Rectal smooth muscle tissue (tissue), 1 donor: Measurements from ENCODE around the gene BICD1.

Experiments used
- H3K27ac ChIP-seq: one replicate; pipeline ENCODE4 v1.7.0; 2013; ENCODE audit warnings: low read depth, low read length, inconsistent platforms
- H3K27me3 ChIP-seq: one replicate; pipeline ENCODE4 v1.7.0; 2013; ENCODE audit warnings: low read length; ENCODE audit not compliant: control insufficient read depth, insufficient read depth
- H3K36me3 ChIP-seq: one replicate; pipeline ENCODE4 v1.7.0; 2013; ENCODE audit warnings: low read length; ENCODE audit not compliant: control insufficient read depth, insufficient read depth
- H3K4me1 ChIP-seq: one replicate; pipeline ENCODE4 v1.7.0; 2013; ENCODE audit warnings: low read length; ENCODE audit not compliant: control insufficient read depth, insufficient read depth
- H3K4me3 ChIP-seq: one replicate; pipeline ENCODE4 v1.7.0; 2013; ENCODE audit warnings: low read length
- H3K9ac ChIP-seq: one replicate; pipeline ENCODE4 v1.7.0; 2013; ENCODE audit warnings: low read length

Gene BICD1

DNA sequence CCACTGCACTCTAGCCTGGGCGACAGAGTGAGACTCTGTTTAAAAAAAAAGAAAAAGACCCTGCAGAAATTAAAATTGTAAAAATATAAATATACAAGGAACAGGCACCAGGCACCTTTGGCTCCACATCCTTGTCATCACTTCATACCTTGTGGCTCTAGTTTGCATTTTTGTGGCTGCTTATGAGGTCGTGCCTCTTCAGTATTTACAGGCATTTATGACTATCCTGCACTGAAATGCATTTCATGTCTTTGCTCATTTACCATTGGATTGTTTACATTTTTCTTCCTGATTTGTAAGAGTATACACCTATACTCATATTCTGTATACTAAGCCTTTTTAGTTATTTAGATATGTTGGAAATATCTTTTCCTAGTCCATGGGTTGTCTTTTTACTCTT lies 20.1 kb downstream of the BICD1 start:
- H3K36me3 ChIP-seq, result no peaks in the 10 kb centered on the region
- H3K4me1 ChIP-seq, result no peaks in the 10 kb centered on the region
- no peak overlapping the region for H3K9ac ChIP-seq
- no peaks in the 10 kb centered on the region for H3K27me3 ChIP-seq
- no peak overlapping the region for H3K27ac ChIP-seq
- H3K4me3 ChIP-seq, result no peak overlapping the region

DNA sequence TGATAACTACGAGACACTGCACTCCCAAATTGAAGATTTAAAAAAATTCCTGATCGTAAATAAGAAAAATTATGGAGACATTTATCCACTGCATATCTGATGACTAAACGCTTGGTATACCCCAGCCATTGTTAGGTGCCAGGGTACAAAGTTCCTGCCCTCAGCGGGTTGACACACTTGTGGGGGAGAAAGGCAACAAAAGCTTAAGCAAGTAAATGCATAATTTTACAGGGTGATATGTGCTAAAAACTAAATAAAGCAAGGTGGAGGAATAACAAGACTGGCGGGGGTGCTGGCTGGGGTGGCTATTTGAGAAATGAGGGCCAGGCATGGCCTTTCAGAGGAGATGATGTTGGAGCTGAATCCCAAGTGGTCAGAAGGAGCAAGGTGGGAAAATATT lies 25.0 kb downstream of the BICD1 start:
- Histone ChIP-seq H3K9ac (no peak overlapping the region), H3K4me3 (no peak overlapping the region), H3K27ac (no peak overlapping the region), H3K4me1 (peaks cover 5% of the 10 kb centered on the region), H3K36me3 (no peaks in the 10 kb centered on the region), H3K27me3 (no peaks in the 10 kb centered on the region)

DNA sequence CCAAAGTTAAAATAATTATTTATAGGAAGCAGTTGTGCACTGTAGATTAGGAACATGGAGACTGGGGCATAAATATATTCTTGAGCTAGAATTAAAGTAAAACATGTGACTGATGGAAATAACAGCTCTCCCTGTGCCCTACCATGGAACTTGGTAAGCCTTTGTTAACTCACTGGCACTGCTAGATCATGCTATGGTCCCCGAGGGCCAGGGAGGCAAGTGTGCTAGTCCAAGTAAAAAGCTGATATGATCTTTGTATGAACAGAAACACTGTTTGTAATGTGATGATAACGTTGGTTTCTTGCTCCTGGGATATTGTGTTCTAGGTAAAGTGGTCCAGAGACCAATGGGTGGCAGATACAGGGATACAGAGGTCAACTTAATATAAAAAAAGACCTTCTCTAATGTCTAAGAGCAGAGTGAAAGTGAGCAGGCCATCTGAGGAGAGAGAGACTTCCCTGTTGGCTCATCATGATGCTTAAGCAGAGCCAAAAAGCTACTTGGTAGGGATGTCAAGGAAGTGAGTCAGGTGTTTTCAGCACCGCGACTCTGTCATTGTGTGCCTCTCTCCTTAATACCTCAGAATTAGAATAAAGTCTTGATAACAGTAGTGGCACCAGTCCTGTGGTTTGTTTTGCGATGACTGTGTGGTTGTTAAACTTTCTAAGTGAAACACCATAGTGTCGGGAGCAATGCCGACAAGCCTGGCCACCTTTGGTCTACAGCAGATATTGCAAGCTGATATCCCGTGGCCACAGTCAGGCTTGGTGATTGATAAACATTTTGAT lies 27.6 kb downstream of the BICD1 start:
- no peaks in the 10 kb centered on the region for H3K27me3 ChIP-seq
- no peaks in the 10 kb centered on the region for H3K36me3 ChIP-seq
- H3K9ac ChIP-seq, result no peak overlapping the region
- no peak overlapping the region for H3K4me3 ChIP-seq
- peaks cover 5% of the 10 kb centered on the region for H3K4me1 ChIP-seq
- H3K27ac ChIP-seq, result no peak overlapping the region

DNA sequence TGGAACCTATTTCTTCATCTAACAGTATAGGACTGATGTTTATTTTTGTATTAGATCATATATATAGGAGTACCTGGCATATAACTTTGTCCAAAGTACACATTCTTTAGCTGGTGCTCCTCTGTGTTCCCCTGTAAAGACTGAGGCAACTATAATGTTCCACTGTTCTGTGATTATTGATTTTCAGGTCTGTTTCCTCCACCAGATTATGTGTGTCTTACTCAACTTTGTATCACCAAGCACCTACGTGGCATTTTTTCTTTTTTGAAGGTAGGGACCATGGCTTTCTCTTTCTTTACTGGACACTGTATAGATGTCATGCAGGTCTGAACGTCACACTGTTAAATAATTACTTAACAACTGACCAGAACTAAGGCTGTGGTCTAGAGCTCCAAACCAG lies 29.3 kb downstream of the BICD1 start:
- Histone ChIP-seq H3K36me3 (no peaks in the 10 kb centered on the region), H3K4me3 (no peak overlapping the region), H3K9ac (no peak overlapping the region), H3K27me3 (no peaks in the 10 kb centered on the region), H3K4me1 (peaks cover 5% of the 10 kb centered on the region), H3K27ac (no peak overlapping the region)

DNA sequence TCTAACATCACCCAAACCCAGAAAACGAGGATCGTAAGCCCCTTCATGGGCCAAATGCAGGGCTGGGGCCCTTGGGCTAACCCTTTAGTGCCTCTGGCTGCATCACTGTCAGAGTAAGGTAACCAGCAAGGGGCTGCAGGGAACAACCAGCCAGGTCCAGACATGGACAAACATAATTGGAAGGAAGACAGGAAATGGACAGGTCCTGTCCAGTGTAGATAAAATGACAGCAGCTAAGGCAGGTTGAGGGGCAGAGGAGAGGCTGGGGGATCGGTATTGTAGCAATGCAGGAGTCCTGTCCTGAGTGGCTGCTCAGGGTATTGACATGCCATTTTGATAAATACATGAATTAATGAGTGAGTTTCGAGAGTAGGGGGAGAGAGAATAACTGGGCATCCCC lies 29.8 kb downstream of the BICD1 start:
- Histone ChIP-seq H3K27ac (no peak overlapping the region), H3K4me3 (no peak overlapping the region), H3K4me1 (peaks cover 5% of the 10 kb centered on the region), H3K36me3 (no peaks in the 10 kb centered on the region), H3K27me3 (no peaks in the 10 kb centered on the region), H3K9ac (no peak overlapping the region)

DNA sequence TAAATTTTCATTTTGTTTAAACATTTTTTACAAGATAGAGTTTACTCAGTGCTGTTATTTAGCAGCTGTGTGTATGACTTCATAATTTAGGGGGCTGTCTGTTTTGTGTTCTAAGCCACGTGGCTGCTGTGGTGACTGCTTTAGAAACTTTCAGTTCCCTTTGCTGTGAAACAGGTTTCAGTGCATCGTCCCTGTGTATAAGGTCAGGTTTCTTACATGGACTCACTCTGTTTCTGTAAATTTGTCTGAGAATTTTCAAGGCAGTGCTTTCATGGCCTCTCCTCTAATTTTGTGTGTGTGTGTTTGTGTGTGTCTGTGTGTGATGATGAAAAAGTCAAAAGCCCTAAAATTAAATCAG lies 32.4 kb downstream of the BICD1 start:
- Histone ChIP-seq H3K4me1 (peaks cover 4% of the 10 kb centered on the region), H3K9ac (no peak overlapping the region), H3K4me3 (peak overlapping the region; percentile 37), H3K36me3 (no peaks in the 10 kb centered on the region), H3K27me3 (no peaks in the 10 kb centered on the region), H3K27ac (no peak overlapping the region)

DNA sequence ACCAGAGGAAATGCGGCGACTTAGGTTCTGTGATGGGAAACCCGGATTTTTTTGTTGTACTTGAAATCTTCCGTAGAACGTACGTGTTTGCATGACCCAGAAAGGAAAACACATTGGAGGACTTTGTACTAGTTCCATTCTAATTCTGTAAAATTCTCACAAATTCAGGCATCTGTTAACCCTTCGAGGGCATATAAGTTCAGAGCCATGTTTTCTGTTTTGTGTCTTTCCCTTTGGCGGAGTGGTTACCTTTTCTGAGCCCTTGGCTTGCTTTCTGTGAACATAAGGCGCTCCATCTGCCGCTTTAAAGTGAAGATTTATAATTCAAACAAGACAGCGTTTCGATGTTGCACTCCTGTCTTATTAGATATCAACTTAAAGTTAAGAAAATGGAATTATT lies 34.2 kb downstream of the BICD1 start:
- no peaks in the 10 kb centered on the region for H3K27me3 ChIP-seq
- no peak overlapping the region for H3K27ac ChIP-seq
- H3K36me3 ChIP-seq, result no peaks in the 10 kb centered on the region
- no peak overlapping the region for H3K4me3 ChIP-seq
- no peak overlapping the region for H3K9ac ChIP-seq
- H3K4me1 ChIP-seq, result no peaks in the 10 kb centered on the region

DNA sequence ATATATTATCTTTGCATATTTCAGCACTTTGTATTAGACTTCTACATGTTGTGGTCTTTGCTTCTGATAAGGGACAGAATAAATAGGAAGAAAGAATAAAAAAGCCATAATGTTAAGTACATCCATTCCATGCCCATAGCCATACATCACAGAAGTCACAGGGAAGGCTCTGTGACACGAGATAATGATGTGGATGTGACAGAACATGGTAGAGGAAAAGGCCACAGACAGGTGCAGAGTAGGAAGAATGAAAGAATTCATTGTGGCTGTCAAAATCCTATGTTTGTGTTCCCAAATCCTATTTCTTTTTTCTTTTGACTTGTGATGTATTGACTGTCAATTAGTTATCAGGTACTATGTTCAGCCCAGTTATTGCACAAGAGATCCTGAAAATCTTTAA lies 38.4 kb downstream of the BICD1 start:
- no peaks in the 10 kb centered on the region for H3K4me1 ChIP-seq
- H3K36me3 ChIP-seq, result no peaks in the 10 kb centered on the region
- no peaks in the 10 kb centered on the region for H3K27me3 ChIP-seq
- H3K4me3 ChIP-seq, result no peak overlapping the region
- H3K27ac ChIP-seq, result no peak overlapping the region
- no peak overlapping the region for H3K9ac ChIP-seq

DNA sequence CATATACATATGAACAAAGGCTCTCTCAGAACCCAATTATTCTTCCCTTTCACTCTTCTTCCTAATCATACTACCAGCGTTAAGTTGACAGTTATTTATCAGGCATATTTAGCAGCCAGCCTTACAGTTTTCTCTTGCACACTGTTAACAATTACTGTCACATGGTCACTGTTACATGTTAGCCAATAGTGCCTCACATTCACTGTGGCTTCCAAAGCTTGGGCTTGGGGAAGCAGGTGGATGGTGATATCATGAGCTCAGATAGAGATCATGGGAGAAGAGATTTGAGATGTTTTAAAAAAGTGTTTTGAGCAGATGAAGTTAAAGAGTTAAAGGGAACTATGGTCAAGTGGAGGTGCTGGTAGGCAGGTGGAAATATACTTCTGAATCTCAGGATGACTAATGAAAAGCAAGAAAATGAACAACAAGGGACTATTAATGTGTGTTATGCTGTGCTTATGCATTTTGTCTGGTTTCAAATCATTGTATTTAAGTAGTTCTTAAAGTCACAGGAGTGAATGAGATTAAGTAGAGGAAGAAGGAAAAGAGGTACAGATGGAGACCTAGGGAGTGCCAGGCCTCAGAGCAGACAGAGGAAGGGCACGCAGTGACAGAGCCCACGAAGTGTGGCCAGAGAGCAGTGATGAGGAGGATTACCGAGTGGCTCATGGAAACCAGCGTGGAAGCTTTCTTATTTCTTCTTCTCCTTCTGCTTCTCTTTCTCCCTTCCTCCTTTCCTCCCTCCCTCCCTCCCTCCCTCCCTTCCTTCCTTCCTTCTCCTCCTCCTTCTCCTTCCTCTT lies 39.6 kb downstream of the BICD1 start:
- Histone ChIP-seq H3K4me3 (no peak overlapping the region), H3K36me3 (no peaks in the 10 kb centered on the region), H3K4me1 (no peaks in the 10 kb centered on the region), H3K27me3 (no peaks in the 10 kb centered on the region), H3K9ac (no peak overlapping the region), H3K27ac (no peak overlapping the region)

DNA sequence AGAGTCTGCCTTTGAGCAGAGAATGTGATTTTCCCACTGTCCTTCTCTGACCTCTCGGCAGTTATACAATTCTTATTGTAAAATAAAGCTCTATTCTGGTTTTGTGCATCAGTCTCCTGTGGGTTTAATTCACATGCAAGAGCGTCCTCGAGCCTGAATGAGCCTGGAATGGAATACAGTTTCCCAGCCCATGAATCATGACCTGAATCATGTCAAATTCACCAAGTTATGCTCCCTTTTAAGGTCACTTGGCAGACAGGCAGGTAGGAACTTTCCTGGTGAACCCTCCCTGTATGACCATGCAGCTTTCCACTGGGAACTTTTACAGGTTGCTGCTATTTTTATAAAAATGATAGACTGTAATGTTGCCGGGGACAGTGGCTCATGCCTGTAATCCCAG lies 41.7 kb downstream of the BICD1 start:
- H3K27ac ChIP-seq, result no peak overlapping the region
- H3K9ac ChIP-seq, result no peak overlapping the region
- H3K36me3 ChIP-seq, result no peaks in the 10 kb centered on the region

DNA sequence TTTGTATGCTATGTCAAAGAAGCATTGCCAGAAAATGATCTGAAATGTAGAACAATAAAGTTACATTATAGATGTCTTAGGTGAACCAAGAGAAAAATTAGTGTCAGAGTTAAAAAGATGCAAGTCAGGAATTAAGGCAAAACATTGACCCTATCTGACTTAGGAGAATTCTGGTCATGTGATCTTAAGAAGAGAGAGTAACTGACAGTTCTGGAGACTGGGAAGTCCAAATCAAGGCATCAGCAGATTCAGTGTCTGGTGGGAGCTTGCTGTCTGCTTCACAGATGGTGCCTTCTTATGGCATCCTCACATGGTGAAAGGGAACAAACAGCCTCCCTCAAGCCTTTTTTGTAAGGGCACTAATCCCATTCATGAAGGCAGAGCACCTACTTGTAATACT lies 42.8 kb downstream of the BICD1 start:
- no peak overlapping the region for H3K4me3 ChIP-seq

More for the DNA sequence above, 41.7 kb downstream of the BICD1 start:
- Histone ChIP-seq H3K4me3 (no peak overlapping the region), H3K27me3 (no peaks in the 10 kb centered on the region), H3K4me1 (no peaks in the 10 kb centered on the region)

DNA sequence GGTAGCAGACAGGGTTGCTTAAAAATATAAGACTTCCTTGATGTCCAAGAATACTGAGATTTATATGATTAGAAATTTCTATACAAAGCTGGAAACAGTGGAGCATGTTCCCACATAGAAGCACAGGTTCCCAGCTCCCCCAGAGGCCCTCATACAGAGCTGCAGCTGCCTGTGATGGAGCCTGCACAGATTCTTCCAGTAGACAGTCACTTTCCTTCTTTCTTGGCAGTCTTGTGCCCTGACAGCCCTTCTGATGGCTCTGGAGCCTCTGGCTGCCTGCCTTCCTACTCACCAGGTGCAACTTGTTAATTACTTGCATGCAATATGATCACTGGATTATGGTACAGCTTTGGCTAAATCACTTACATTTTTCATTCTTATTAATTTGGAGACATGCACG lies 44.4 kb downstream of the BICD1 start:
- H3K4me3 ChIP-seq, result no peak overlapping the region
- no peaks in the 10 kb centered on the region for H3K27me3 ChIP-seq
- H3K9ac ChIP-seq, result no peak overlapping the region
- H3K4me1 ChIP-seq, result no peaks in the 10 kb centered on the region
- H3K27ac ChIP-seq, result no peak overlapping the region
- no peaks in the 10 kb centered on the region for H3K36me3 ChIP-seq

More for the DNA sequence above, 42.8 kb downstream of the BICD1 start:
- H3K36me3 ChIP-seq, result no peaks in the 10 kb centered on the region
- H3K4me1 ChIP-seq, result no peaks in the 10 kb centered on the region
- H3K27ac ChIP-seq, result no peak overlapping the region
- H3K27me3 ChIP-seq, result no peaks in the 10 kb centered on the region
- no peak overlapping the region for H3K9ac ChIP-seq

DNA sequence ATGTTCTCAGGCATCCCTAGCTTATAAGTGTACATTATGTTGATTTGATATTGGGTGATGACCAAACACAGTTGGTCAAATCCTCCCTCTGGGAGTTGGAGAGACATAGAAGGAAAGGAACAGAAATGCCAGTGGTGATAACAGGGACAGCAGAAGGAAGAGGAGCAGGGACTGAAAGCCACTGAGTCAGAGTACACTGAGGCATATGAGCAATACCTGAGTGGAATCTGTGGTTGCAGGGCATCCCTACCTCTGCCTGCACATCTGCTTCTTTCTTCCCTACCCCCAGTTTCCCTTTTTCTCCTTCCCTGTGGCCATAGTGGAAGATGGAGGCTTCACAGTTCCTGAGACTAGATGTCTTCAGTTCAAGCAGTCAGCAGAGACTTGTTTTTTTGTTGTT lies 44.9 kb downstream of the BICD1 start:
- Histone ChIP-seq H3K27ac (no peak overlapping the region), H3K4me3 (no peak overlapping the region), H3K9ac (no peak overlapping the region), H3K27me3 (no peaks in the 10 kb centered on the region), H3K4me1 (no peaks in the 10 kb centered on the region), H3K36me3 (no peaks in the 10 kb centered on the region)
